IMR-90 (cell line): ENCODE data around the gene GMFB. TPM values are rescaled to one million over a fixed set of nuclear protein-coding genes. Genes with fewer than 3 reads are reported as not detected.

Source experiments
- ATAC-seq: fragments of 200-7000 bp; cut with Tn5 transposase; 2 replicates; pipeline ENCODE4 v1.9.1; 2020; ENCODE audit warnings: low read depth, mild to moderate bottlenecking, moderate library complexity
- BruUV-seq: library from RNA; stranded (reverse); fragments of 400-500 nt; replicated peaks from 2 replicates; lab custom pipeline; 2021; lab: Mats Ljungman, UMichigan
- CTCF ChIA-PET: fragments of 300-600 bp; formaldehyde crosslinking; extraction: SDS; loops from one replicate; lab custom pipeline; 2021; ENCODE audit warnings: antibody characterized with exemption; lab: Yijun Ruan, JAX
- POLR2A ChIA-PET: fragments of 300-600 bp; sonication (Branson Sonifier 250); formaldehyde crosslinking; loops from one replicate; lab custom pipeline; 2022; ENCODE audit warnings: antibody characterized with exemption; ENCODE audit not compliant: unreplicated experiment; lab: Charles Lee
- DNase-seq: peaks from one replicate; pipeline ENCODE4 v3.0.0; 2013
- H2AFZ ChIP-seq: replicated peaks from 2 replicates; pipeline ENCODE3; 2013; ENCODE audit warnings: low read length, mild to moderate bottlenecking; ENCODE audit not compliant: poor library complexity
- H2AK5ac ChIP-seq: 2 replicates; pipeline ENCODE4 v1.6.1; 2013; ENCODE audit warnings: low read depth, low read length, inconsistent platforms
- H2AK9ac ChIP-seq: replicated peaks from 2 replicates; pipeline ENCODE3; 2013; ENCODE audit warnings: mild to moderate bottlenecking, low read depth, low read length, moderate library complexity; ENCODE audit not compliant: poor library complexity
- H2BK120ac ChIP-seq: 2 replicates; pipeline ENCODE4 v1.6.1; 2013; ENCODE audit warnings: low read depth, low read length, inconsistent platforms
- H2BK15ac ChIP-seq: 3 replicates; pipeline ENCODE4 v1.6.1; 2013; ENCODE audit warnings: low read depth, low read length, inconsistent platforms
- H2BK20ac ChIP-seq: 2 replicates; pipeline ENCODE4 v1.6.1; 2013; ENCODE audit warnings: low read depth, mild to moderate bottlenecking, inconsistent platforms, low read length, moderate library complexity
- H2BK5ac ChIP-seq: 2 replicates; pipeline ENCODE4 v1.6.1; 2013; ENCODE audit warnings: mild to moderate bottlenecking, low read depth, low read length, inconsistent platforms; ENCODE audit not compliant: poor library complexity, severe bottlenecking
- H3K14ac ChIP-seq: replicated peaks from 2 replicates; pipeline ENCODE4 v1.6.1; 2013; ENCODE audit warnings: low read depth, low read length, inconsistent platforms
- H3K18ac ChIP-seq: 2 replicates; pipeline ENCODE4 v1.6.1; 2013; ENCODE audit warnings: low read depth, low read length, control low read depth
- H3K23ac ChIP-seq: 2 replicates; pipeline ENCODE4 v1.6.1; 2013; ENCODE audit warnings: low read depth, low read length, inconsistent platforms
- H3K27ac ChIP-seq: 2 replicates; pipeline ENCODE4 v1.5.1; 2013; ENCODE audit warnings: mild to moderate bottlenecking, control low read depth, low read length; ENCODE audit not compliant: insufficient read depth
- H3K27me3 ChIP-seq: 2 replicates; pipeline ENCODE4 v1.6.1; 2013; ENCODE audit warnings: low read length; ENCODE audit not compliant: control insufficient read depth, insufficient read depth
- H3K36me3 ChIP-seq: 2 replicates; pipeline ENCODE4 v1.6.1; 2013; ENCODE audit warnings: low read length, mixed read lengths; ENCODE audit not compliant: control insufficient read depth, insufficient read depth
- H3K4ac ChIP-seq: 2 replicates; pipeline ENCODE4 v1.6.1; 2013; ENCODE audit warnings: low read depth, low read length, inconsistent platforms
- H3K4me1 ChIP-seq: 2 replicates; pipeline ENCODE4 v1.6.1; 2013; ENCODE audit warnings: low read length, mixed read lengths; ENCODE audit not compliant: control insufficient read depth, insufficient read depth
- H3K4me2 ChIP-seq: 2 replicates; pipeline ENCODE4 v1.6.1; 2013; ENCODE audit warnings: low read depth, mild to moderate bottlenecking, control low read depth, low read length, moderate library complexity
- H3K4me3 ChIP-seq: 2 replicates; pipeline ENCODE4 v1.5.1; 2013; ENCODE audit warnings: low read depth, mild to moderate bottlenecking, control low read depth, low read length, moderate library complexity; ENCODE audit not compliant: insufficient read depth
- H3K56ac ChIP-seq: 2 replicates; pipeline ENCODE4 v1.6.1; 2013; ENCODE audit warnings: low read length, inconsistent platforms; ENCODE audit not compliant: insufficient read depth; ENCODE audit errors: extremely low read depth
- H3K79me1 ChIP-seq, 2 experiments: 2 replicates each; pipeline ENCODE4 v1.6.1; 2013; ENCODE audit warnings: low read length in 2 of 2, inconsistent platforms in 1 of 2, low read depth in 1 of 2
- H3K9ac ChIP-seq: 2 replicates; pipeline ENCODE4 v1.6.1; 2013; ENCODE audit warnings: low read depth, low read length, control low read depth
- H3K9me1 ChIP-seq: 2 replicates; pipeline ENCODE4 v1.6.1; 2013; ENCODE audit warnings: low read length, inconsistent platforms; ENCODE audit not compliant: insufficient read depth
- H3K9me3 ChIP-seq: 2 replicates; pipeline ENCODE4 v1.6.1; 2013; ENCODE audit warnings: low read length; ENCODE audit not compliant: control insufficient read depth, insufficient read depth
- H4K20me1 ChIP-seq: 2 replicates; pipeline ENCODE4 v1.6.1; 2013; ENCODE audit warnings: low read length, inconsistent platforms; ENCODE audit not compliant: insufficient read depth
- H4K5ac ChIP-seq: 2 replicates; pipeline ENCODE4 v1.6.1; 2013; ENCODE audit warnings: mild to moderate bottlenecking, low read depth, low read length, control low read depth
- H4K8ac ChIP-seq, 2 experiments: 2 replicates each; pipeline ENCODE4 v1.6.1; 2013; ENCODE audit warnings: low read depth in 2 of 2, low read length in 2 of 2, control low read depth in 1 of 2, inconsistent platforms in 1 of 2
- H4K91ac ChIP-seq: 2 replicates; pipeline ENCODE4 v1.6.1; 2013; ENCODE audit warnings: low read depth, low read length, inconsistent platforms; ENCODE audit not compliant: insufficient read depth
- BHLHE40 ChIP-seq: fragments of 150-350 bp; IDR thresholded peaks from 2 replicates; pipeline ENCODE4 v1.6.1; 2016; ENCODE audit warnings: mild to moderate bottlenecking, low read depth, low read length
- CEBPB ChIP-seq: IDR thresholded peaks from 2 replicates; pipeline ENCODE4 v1.6.1; 2012; ENCODE audit warnings: low read depth, low read length, improper control_type of control experiment
- CHD1 ChIP-seq: IDR thresholded peaks from 2 replicates; pipeline ENCODE4 v1.6.1; 2012; ENCODE audit warnings: low read depth, low read length, improper control_type of control experiment
- CTCF ChIP-seq: conservative IDR thresholded peaks from 2 replicates; pipeline ENCODE4 v1.5.1; 2012; ENCODE audit warnings: mild to moderate bottlenecking, low read depth, low read length, improper control_type of control experiment
- ELK1 ChIP-seq: fragments of 150-350 bp; IDR thresholded peaks from 2 replicates; pipeline ENCODE4 v1.6.1; 2016; ENCODE audit warnings: low read depth, mild to moderate bottlenecking, low read length, moderate library complexity, borderline replicate concordance
- FOS ChIP-seq: fragments of 150-350 bp; IDR thresholded peaks from 2 replicates; pipeline ENCODE4 v1.6.1; 2016; ENCODE audit warnings: low read depth, low read length
- MAFK ChIP-seq: IDR thresholded peaks from 2 replicates; pipeline ENCODE4 v1.6.1; 2012; ENCODE audit warnings: low read depth, low read length, improper control_type of control experiment
- MAZ ChIP-seq: IDR thresholded peaks from 2 replicates; pipeline ENCODE4 v1.6.1; 2012; ENCODE audit warnings: low read depth, mild to moderate bottlenecking, low read length, improper control_type of control experiment, moderate library complexity, borderline replicate concordance
- MXI1 ChIP-seq: IDR thresholded peaks from 2 replicates; pipeline ENCODE4 v1.6.1; 2012; ENCODE audit warnings: low read depth, mild to moderate bottlenecking, low read length, moderate library complexity, borderline replicate concordance
- NFE2L2 ChIP-seq: fragments of 150-350 bp; IDR thresholded peaks from 2 replicates; pipeline ENCODE4 v1.6.1; 2016; ENCODE audit warnings: low read depth, mild to moderate bottlenecking, low read length
- POLR2A ChIP-seq: IDR thresholded peaks from 2 replicates; pipeline ENCODE4 v1.6.1; 2012; ENCODE audit warnings: mild to moderate bottlenecking, low read depth, low read length
- RAD21 ChIP-seq: IDR thresholded peaks from 2 replicates; pipeline ENCODE4 v1.6.1; 2012; ENCODE audit warnings: low read length, improper control_type of control experiment
- RCOR1 ChIP-seq: IDR thresholded peaks from 2 replicates; pipeline ENCODE4 v1.6.1; 2012; ENCODE audit warnings: mild to moderate bottlenecking, low read length, improper control_type of control experiment; ENCODE audit not compliant: insufficient replicate concordance
- RFX5 ChIP-seq: IDR thresholded peaks from 2 replicates; pipeline ENCODE4 v1.8.0; 2012; ENCODE audit warnings: low read depth, mild to moderate bottlenecking, low read length, moderate library complexity
- SMC3 ChIP-seq: fragments of 150-350 bp; IDR thresholded peaks from 2 replicates; pipeline ENCODE4 v1.6.1; 2016; ENCODE audit warnings: low read depth, mild to moderate bottlenecking, antibody characterized with exemption, low read length, moderate library complexity
- USF2 ChIP-seq: fragments of 150-350 bp; IDR thresholded peaks from 2 replicates; pipeline ENCODE4 v1.6.1; 2017; ENCODE audit warnings: mild to moderate bottlenecking, antibody characterized with exemption, low read length, low read depth
- WGBS, 2 experiments: methylation state at CpG; one replicate each; pipeline versions ENCODE4 v1.1.5 to v1.1.7; 2013; ENCODE audit warnings: missing lambda C conversion rate in 2 of 2; ENCODE audit not compliant: insufficient read length in 1 of 2; ENCODE audit errors: extremely low coverage in 2 of 2; 5-methylcytosine and 5-hydroxymethylcytosine counted together
- dilution Hi-C: fragments of 300-500 bp; cut with HindIII; formaldehyde crosslinking; loops from one replicate; pipeline ENCODE4 v1.14.3; 2018; ENCODE audit warnings: low sequenced_read_pairs; ENCODE audit not compliant: unreplicated experiment
- in situ Hi-C: fragments of 300-500 bp; cut with MboI; formaldehyde crosslinking; loops from 3 replicates; pipeline ENCODE4 v1.14.3; 2019; ENCODE audit warnings: low sequenced_read_pairs, inconsistent platforms, mixed read lengths
- intact Hi-C: fragments of 100-400 bp; cut with micrococcal nuclease; formaldehyde crosslinking; loops from 2 replicates; pipeline ENCODE4 v1.10.0; 2022
- polyA plus RNA-seq, 3 experiments: library from polyadenylated mRNA; depleted of rRNA; stranded (reverse); fragments of >200 nt; gene quantifications; 2 replicates each; pipeline ENCODE4 v1.2.3, GENCODE V29; 2012; ENCODE audit warnings: low replicate concordance in 1 of 3
- total RNA-seq: library from RNA; depleted of rRNA; stranded (reverse); fragments of >200 nt; gene quantifications from 2 replicates; pipeline ENCODE4 v1.2.3, GENCODE V29; 2012

GMFB gene
- total and polyA plus RNA-seq, 2 of the 4 experiments (the other 2 are of a cell fraction): 22.4 to 59.1 TPM

- H2BK15ac ChIP-seq: no peak overlapping the region
- DNase-seq: no peak
- no peak overlapping the region for H3K4me3 ChIP-seq
- ChIA-PET CTCF (no interaction called here), POLR2A (no interaction called here)
- H3K4me2 ChIP-seq: no peak overlapping the region
- no peak overlapping the region for H2AK9ac ChIP-seq
- no TSS peak for BruUV-seq
- no peak overlapping the region for H2AK5ac ChIP-seq
- H3K18ac ChIP-seq: no peak overlapping the region
- in situ Hi-C loops (no loop called here), dilution Hi-C loops (no loop called here), intact Hi-C loops (no loop called here)
- H4K91ac ChIP-seq: no peak overlapping the region
- H3K14ac ChIP-seq: no peak overlapping the region
- no peak for ATAC-seq
- H2AFZ ChIP-seq: no peak overlapping the region
- H4K8ac ChIP-seq: no peak overlapping the region
- WGBS, 2 experiments: 80% methylated on average over 1 of the region's 4 CpGs; no CpG with 5 or more reads in 1 of the 2 experiments
- TF ChIP-seq MAFK: no peak
- no peak for TF ChIP-seq NFE2L2
- TF ChIP-seq RAD21: no peak
- TF ChIP-seq CTCF: no peak
- TF ChIP-seq SMC3: no peak
- no peak for TF ChIP-seq RCOR1
- TF ChIP-seq CEBPB: no peak
- no peak for TF ChIP-seq CHD1
- no peak for TF ChIP-seq MAZ
- TF ChIP-seq FOS: no peak
- no peak for TF ChIP-seq POLR2A
- TF ChIP-seq ELK1: no peak
- TF ChIP-seq USF2: no peak
- TF ChIP-seq MXI1: no peak
- no peak for TF ChIP-seq RFX5
- no peak for TF ChIP-seq BHLHE40
- H3K79me1 ChIP-seq: peaks cover 9 to 12% of the 10 kb centered on the region in 2 experiments
- no peak overlapping the region for H3K9ac ChIP-seq
- H3K9me3 ChIP-seq: no peaks in the 10 kb centered on the region
- H3K27me3 ChIP-seq: no peaks in the 10 kb centered on the region
- no peaks in the 10 kb centered on the region for H4K20me1 ChIP-seq
- H2BK5ac ChIP-seq: no peak overlapping the region
- H2BK120ac ChIP-seq: no peak overlapping the region
- H3K27ac ChIP-seq: no peak overlapping the region
- H3K4me1 ChIP-seq: no peaks in the 10 kb centered on the region
- no peak overlapping the region for H3K23ac ChIP-seq
- no peak overlapping the region for H2BK20ac ChIP-seq
- no peak overlapping the region for H3K56ac ChIP-seq
- no peak overlapping the region for H3K4ac ChIP-seq
- H4K5ac ChIP-seq: no peak overlapping the region
- peaks cover 8% of the 10 kb centered on the region for H3K36me3 ChIP-seq
- no peaks in the 10 kb centered on the region for H3K9me1 ChIP-seq
Observed at GRCh38 chr14:54475911-54476310, 12.9 kb downstream of the GMFB start.
